Measurements from ENCODE around the gene FEM1C. TPM values are rescaled to one million over a fixed set of nuclear protein-coding genes. Genes with fewer than 3 reads are reported as not detected.

Gene FEM1C
- total RNA-seq: 20.7 TPM

GRCh38 chr5:115544436-115545350 is at the start of gene FEM1C:
Gene FEM1C (minus strand): TSS chr5:115544775. CDS start chr5:115543493, 1,282 bp downstream.
- DNase-seq (ENCODE audit: low spot score) (peak; percentile 99), ATAC-seq (peak; percentile 98)
- intact Hi-C loops (cut with DNase I): no loop called here

- intact Hi-C loops (cut with DNase I): loop anchor here (10.0 kb wide), 1 partner anchor 284 kb away; no protein-coding TSS in a partner anchor
- DNase-seq (ENCODE audit: low spot score) (no peak), ATAC-seq (no peak)
Measured at GRCh38 chr5:115589043-115589442, 44.5 kb upstream of the FEM1C start.

- no peak for DNase-seq (ENCODE audit: low spot score)
- no peak for ATAC-seq
- intact Hi-C loops (cut with DNase I): loop anchor here (10.0 kb wide), 1 partner anchor 284 kb away; no protein-coding TSS in a partner anchor
Measured at GRCh38 chr5:115588640-115589039, 44.1 kb upstream of the FEM1C start.

DNA sequence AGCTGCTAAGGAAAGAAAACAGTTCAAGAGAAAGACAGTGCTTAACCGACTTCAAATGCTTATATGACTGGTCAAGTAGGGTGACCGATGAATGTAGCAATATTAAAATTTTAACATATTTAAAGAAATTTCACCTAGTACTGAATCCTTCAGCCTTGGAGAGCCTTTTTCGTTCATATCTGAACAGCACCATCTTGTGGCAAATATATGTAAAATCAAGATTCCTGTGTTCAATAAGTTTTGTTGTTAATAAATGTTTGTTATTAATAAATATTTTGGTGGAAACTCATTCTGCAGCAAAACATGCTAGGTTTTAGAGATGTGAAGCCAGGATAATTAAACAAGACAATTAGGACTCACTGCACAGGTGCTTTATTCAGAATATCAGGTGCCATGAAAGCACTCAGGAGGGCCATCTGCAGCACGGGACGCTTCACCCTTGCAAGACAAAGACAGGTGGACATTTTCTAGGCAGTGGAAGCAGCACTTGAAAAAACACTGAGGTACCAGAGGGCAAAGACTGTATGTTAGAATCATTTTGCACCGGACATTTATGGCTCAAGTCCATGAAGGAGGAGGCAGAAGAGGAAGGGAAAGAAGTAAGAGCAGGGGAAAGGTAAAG is 42.1 kb upstream of the FEM1C start:
- DNase-seq (ENCODE audit: low spot score): no peak
- ATAC-seq: no peak
- intact Hi-C loops (cut with DNase I): loop anchor here (10.0 kb wide), 1 partner anchor 282 kb away; no protein-coding TSS in a partner anchor

GRCh38 chr5:115585265-115585664 is 40.7 kb upstream of the FEM1C start:
- intact Hi-C loops (cut with DNase I): loop anchor here (10.0 kb wide), 1 partner anchor 280 kb away; no protein-coding TSS in a partner anchor
- no peak for DNase-seq (ENCODE audit: low spot score)
- no peak for ATAC-seq

DNA sequence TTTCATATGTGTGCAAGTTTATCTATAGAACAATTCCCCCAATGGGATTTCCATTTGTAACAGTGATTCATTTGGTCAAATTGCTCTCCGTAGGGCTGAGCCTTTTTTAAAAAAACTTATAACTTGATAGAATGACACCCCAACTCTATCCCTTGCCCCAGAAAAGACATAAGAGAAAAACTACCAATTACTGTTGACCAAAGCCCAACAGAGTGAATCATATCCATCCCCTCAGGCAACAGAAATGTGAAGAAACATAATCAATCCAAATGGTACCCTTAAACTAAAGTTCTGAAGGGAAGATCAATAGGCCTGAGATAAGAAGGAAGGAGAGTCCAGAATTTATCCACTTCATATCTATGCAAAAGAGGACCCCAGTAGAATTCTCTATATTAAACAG is 39.9 kb upstream of the FEM1C start:
- ATAC-seq: no peak

DNA sequence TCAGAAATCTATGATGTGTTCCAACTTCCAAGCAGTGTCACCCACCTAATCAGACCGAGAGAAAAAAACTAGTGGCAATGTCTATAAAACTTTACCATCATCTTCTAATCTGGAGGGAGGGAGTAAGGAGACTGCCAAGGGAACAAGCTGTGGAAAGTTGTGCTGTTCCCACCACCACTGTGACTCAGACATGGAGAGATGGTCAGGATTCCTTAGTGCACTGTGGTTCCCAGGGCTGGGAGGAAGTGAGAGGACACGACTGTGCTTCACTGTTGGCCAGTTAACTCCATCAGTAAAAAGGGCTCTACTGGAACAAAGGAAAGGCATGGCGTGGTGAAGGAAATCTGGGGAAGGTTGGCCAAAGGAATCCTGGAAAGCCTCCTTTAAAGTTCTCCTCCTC is 38.9 kb upstream of the FEM1C start:
- DNase-seq (ENCODE audit: low spot score): no peak
- no peak for ATAC-seq
- intact Hi-C loops (cut with DNase I): loop anchor here (10.0 kb wide), 1 partner anchor 279 kb away; no protein-coding TSS in a partner anchor

More for the DNA sequence above, 39.9 kb upstream of the FEM1C start:
- no peak for DNase-seq (ENCODE audit: low spot score)
- intact Hi-C loops (cut with DNase I): loop anchor here (10.0 kb wide), 1 partner anchor 280 kb away; no protein-coding TSS in a partner anchor

DNA sequence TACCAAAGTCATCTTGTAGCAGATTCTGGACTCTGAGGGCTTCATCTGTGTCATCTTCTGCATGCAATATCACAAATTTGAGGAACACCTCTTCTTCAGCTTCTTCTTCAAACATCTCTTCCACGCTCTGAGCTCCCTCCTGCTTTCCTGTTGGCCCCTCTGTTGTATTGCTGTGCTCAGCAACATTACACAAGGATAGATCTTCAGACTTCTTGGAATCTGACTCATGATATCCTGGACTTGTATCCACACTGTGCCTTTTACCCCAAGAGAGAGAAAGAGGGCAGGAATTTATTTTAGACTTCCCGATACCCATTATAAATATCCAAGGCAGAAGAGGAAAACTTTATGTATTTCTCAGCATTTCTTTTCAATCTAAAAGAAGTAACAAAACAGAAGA is 36.4 kb upstream of the FEM1C start:
- intact Hi-C loops (cut with DNase I): loop anchor here (10.0 kb wide), 1 partner anchor 276 kb away; no protein-coding TSS in a partner anchor
- ATAC-seq (no peak), DNase-seq (ENCODE audit: low spot score) (no peak)

- intact Hi-C loops (cut with DNase I): loop anchor here (10.0 kb wide), 1 partner anchor 275 kb away; no protein-coding TSS in a partner anchor
- no peak for ATAC-seq
- no peak for DNase-seq (ENCODE audit: low spot score)
Measured at GRCh38 chr5:115579747-115580173, 35.2 kb upstream of the FEM1C start.

GRCh38 chr5:115579216-115579615 is 34.6 kb upstream of the FEM1C start:
- no peak for ATAC-seq
- intact Hi-C loops (cut with DNase I): no loop called here
- no peak for DNase-seq (ENCODE audit: low spot score)

- DNase-seq (ENCODE audit: low spot score) (no peak), ATAC-seq (no peak)
- intact Hi-C loops (cut with DNase I): no loop called here
Measured at GRCh38 chr5:115578657-115579056, 34.1 kb upstream of the FEM1C start.

DNA sequence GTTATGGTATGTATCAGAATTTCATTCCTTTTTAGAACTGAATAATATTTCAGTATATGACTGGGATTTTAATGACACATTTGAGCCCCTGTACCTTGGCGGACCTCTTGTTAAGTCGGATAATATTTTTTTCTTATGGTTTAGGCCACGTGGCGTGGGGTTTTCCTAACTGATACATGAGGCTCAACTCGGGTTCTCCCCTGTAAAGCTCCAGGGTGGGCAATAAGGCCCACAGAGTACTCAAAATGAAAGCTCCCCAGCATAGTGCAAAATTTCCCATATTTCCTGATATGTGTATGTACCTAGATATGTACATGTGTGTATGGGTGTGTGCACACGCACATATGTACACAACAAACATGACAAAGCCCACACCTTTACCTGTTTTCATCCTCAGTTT is 33.2 kb upstream of the FEM1C start:
- DNase-seq (ENCODE audit: low spot score) (no peak), ATAC-seq (no peak)
- intact Hi-C loops (cut with DNase I): no loop called here

DNA sequence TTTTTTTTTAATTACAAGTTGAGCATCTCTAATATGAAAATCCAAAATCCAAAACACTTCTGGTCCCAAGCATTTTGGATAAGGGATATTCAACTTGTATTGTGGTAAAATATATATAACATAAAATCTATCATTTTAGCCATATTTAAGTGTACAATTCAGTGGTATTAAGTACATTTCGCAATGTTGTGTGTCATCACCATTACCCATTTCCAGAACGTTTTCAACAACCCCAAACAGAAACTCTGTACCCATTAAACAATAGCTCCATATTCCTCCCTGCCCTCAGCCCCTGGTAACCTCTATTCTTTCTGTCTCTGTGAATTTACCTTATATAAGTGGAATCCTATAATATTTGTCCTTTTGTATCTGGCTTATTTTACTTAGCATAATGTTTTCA is 32.8 kb upstream of the FEM1C start:
- ATAC-seq (no peak), DNase-seq (ENCODE audit: low spot score) (no peak)
- intact Hi-C loops (cut with DNase I): no loop called here

DNA sequence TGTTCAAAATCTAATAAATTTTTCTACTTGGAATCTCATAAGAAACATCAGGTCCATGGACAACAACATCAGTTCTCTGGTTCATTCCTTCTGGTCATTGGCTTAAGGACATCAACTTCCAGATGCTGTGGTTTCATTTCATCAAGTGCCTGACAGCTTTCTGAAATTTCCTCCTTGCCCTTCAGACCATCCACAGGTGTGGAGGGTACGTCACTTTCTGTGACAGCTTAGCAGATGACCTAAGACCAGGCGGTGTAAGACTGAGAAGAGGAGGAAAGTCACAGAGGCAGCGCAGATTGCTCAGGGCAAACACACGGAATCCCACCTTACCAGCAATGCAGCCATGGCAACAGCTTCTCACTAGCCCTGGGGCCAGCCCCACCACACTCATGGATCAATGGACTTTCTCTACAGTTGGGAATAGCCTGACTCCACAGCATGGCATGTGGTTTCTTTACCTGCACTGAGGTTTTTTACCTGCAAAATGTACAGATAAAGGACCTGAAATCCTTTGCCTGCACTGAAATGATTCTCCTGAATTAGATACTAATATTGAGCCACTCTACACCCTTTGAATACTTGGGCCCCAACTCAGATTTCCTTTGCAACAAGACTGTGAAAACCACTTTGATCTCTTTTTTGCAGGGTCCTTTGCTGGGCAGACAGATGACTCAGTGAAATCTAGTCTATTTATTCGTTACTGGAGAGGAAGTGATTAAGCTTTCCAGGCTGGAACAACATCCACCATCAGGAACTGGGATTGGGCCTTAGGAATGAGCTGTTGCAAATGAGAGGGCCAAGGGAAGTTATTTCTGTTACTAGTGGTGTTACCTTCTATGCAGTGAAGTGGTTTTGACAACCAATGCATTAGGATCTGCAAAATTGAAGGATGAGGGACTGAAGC is 30.8 kb upstream of the FEM1C start:
- no peak for DNase-seq (ENCODE audit: low spot score)
- no peak for ATAC-seq
- intact Hi-C loops (cut with DNase I): no loop called here

- DNase-seq (ENCODE audit: low spot score): no peak
- ATAC-seq: no peak
- intact Hi-C loops (cut with DNase I): no loop called here
Measured at GRCh38 chr5:115573133-115573532, 28.6 kb upstream of the FEM1C start.

- intact Hi-C loops (cut with DNase I): no loop called here
- peak; percentile 87 for ATAC-seq
Measured at GRCh38 chr5:115571441-115571878, 26.9 kb upstream of the FEM1C start.

DNA sequence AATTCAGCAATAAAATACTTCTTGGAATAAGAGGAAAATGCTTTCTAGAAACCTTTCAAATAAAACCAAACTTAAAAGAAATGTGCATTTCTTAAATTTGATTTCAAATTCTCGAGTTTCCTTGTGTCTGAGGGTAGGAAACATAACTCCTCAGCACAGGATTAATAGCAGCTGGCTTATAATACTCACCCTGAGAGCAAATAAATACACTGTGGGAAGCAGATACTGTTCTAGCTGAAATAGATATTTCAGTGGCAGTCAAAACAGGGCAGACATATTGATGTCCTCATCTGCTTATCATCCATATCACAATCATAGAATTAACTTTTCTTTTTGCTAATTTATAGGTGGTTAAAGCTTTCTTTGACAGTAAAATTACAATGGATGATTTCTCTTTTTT is 24.1 kb upstream of the FEM1C start:
- intact Hi-C loops (cut with DNase I): no loop called here
- ATAC-seq (no peak), DNase-seq (ENCODE audit: low spot score) (no peak)

More at GRCh38 chr5:115571441-115571878, 26.9 kb upstream of the FEM1C start:
- DNase-seq (ENCODE audit: low spot score): no peak

- ATAC-seq (no peak), DNase-seq (ENCODE audit: low spot score) (no peak)
- intact Hi-C loops (cut with DNase I): no loop called here
Measured at GRCh38 chr5:115565233-115565632, 20.7 kb upstream of the FEM1C start.

GRCh38 chr5:115561176-115561575 is 16.6 kb upstream of the FEM1C start:
- DNase-seq (ENCODE audit: low spot score) (no peak), ATAC-seq (no peak)
- intact Hi-C loops (cut with DNase I): no loop called here
